Esophagus muscularis mucosa (tissue), 4 donors: ENCODE measurements around the gene ITGB3BP. TPM values are rescaled to one million over a fixed set of nuclear protein-coding genes. Genes with fewer than 3 reads are reported as not detected.

ENCODE experiments used
- DNase-seq: peaks from one replicate; pipeline ENCODE4 v3.0.0-alpha.2; 2017; ENCODE audit errors: extremely low spot score
- H3K27ac ChIP-seq, 4 donors: fragments of 200-600 bp; sonication (generic); replicated peaks in 1 of 4; 1 replicate in 3 of 4; 2 replicates in 1 of 4; pipeline ENCODE4 v1.5.1; 2016 to 2019; ENCODE audit warnings: mild to moderate bottlenecking in 1 of 4
- H3K27me3 ChIP-seq, 4 donors: fragments of 200-600 bp; sonication (generic); one replicate each; pipeline versions ENCODE4 v1.5.1 to v1.6.0; 2016 to 2019
- H3K36me3 ChIP-seq, 4 donors: fragments of 200-600 bp; sonication (generic); one replicate each; pipeline ENCODE4 v1.5.1; 2016 to 2019
- H3K4me1 ChIP-seq, 4 donors: fragments of 200-600 bp; sonication (generic); one replicate each; pipeline ENCODE4 v1.5.1; 2016 to 2019
- H3K4me3 ChIP-seq, 4 donors: fragments of 200-600 bp; sonication (generic); 1 replicate in 2 of 4; 2 replicates in 2 of 4; pipeline ENCODE4 v1.5.1; 2016 to 2019; ENCODE audit warnings: mild to moderate bottlenecking in 4 of 4, moderate library complexity in 1 of 4
- H3K9me3 ChIP-seq, 4 donors: fragments of 200-600 bp; sonication (generic); 1 replicate in 3 of 4; 2 replicates in 1 of 4; pipeline ENCODE4 v1.5.1; 2016 to 2019
- CTCF ChIP-seq, 3 experiments: fragments of 200-600 bp in 2 of 3; fragments of 450-650 bp in 1 of 3; sonication (generic) in 2 of 3; IDR thresholded peaks; one replicate each; pipeline ENCODE4 v1.5.1; 2017 to 2019; ENCODE audit warnings: antibody characterized with exemption in 3 of 3, mild to moderate bottlenecking in 2 of 3, moderate library complexity in 1 of 3
- EP300 ChIP-seq: sonication (generic); formaldehyde crosslinking; IDR thresholded peaks from one replicate; pipeline ENCODE4 v1.6.1; 2017; ENCODE audit warnings: antibody characterized with exemption
- POLR2A ChIP-seq: fragments of 450-650 bp; IDR thresholded peaks from one replicate; pipeline ENCODE4 v1.6.1; 2017; ENCODE audit warnings: antibody characterized with exemption, moderate library complexity, mild to moderate bottlenecking, low read depth
- POLR2AphosphoS5 ChIP-seq, 2 donors: sonication (generic); formaldehyde crosslinking; IDR thresholded peaks; one replicate each; pipeline ENCODE4 v1.6.1; 2017; ENCODE audit warnings: antibody characterized with exemption in 2 of 2
- WGBS: methylation state at CpG from one replicate; pipeline ENCODE4 v1.1.5; 2018; 5-methylcytosine and 5-hydroxymethylcytosine counted together
- intact Hi-C: fragments of 100-400 bp; cut with DNase I; formaldehyde crosslinking; loops from one replicate; pipeline ENCODE4 v1.15.1; 2023
- total RNA-seq, 4 donors: library from RNA; depleted of rRNA; stranded (reverse); fragments of >200 nt; gene quantifications; one replicate each; pipeline versions ENCODE4 v1.1.0 to v1.2.1, GENCODE V29; 2016

ITGB3BP gene
- total RNA-seq, 4 donors from 2014 or later, result 6.8 to 38.2 (median 11.1) TPM

- H3K4me3 ChIP-seq, result no peak overlapping the region
- intact Hi-C loops, result no loop called here
- H3K9me3 ChIP-seq, result no peaks in the 10 kb centered on the region
- no peaks in the 10 kb centered on the region for H3K4me1 ChIP-seq
- DNase-seq, result no peak
- 97% methylated on average over 2 of the region's 2 CpGs for WGBS
- no peak for TF ChIP-seq CTCF (IDR thresholded peaks at IDR 0.05)
- TF ChIP-seq POLR2A, result no peak
- no peak for TF ChIP-seq EP300
- no peak for TF ChIP-seq POLR2AphosphoS5 (IDR thresholded peaks at IDR 0.05)
- H3K27me3 ChIP-seq, result no peaks in the 10 kb centered on the region
- no peak overlapping the region for H3K27ac ChIP-seq
- peaks cover 0 to 5% (median 0%) of the 10 kb centered on the region in 4 donors for H3K36me3 ChIP-seq
These were observed 36.3 kb upstream of the ITGB3BP start for GRCh38 chr1:63559357-63559756.

DNA sequence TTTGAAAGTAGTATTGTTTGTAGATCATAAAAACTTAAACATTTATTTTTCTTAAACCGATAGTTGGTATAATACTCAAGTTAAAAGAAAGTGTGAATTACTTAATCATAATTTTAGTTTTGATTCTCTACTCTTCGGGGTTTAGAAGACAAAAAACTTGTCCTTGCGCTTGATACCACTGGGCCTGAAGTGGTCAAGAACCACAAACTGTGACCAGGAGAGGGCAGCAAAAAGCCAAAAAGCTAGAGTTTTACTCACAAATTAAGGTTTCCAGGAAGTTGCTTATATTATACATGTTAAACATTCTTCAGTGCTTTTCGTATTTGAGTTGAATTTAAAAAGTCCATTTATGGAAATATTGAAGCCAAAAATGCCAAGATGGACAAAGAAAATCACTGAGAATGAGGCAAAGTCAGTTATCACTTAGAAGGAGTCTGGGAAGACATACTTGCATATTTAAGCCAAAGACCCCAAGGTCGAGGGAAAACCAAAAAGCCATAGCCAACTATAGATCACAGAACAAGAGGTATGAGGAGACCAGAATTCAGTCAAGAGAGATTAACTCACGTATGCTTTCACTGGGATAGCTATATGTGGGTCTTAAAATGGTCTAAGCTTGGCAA, 34.5 kb upstream of the ITGB3BP start:
- peaks cover 0 to 17% (median 2%) of the 10 kb centered on the region in 4 donors for H3K36me3 ChIP-seq
- intact Hi-C loops, result no loop called here
- H3K9me3 ChIP-seq, result no peaks in the 10 kb centered on the region
- WGBS, result 66% methylated on average over 6 of the region's 6 CpGs
- no peak for DNase-seq
- no peaks in the 10 kb centered on the region for H3K4me1 ChIP-seq
- no peak overlapping the region for H3K27ac ChIP-seq
- TF ChIP-seq POLR2AphosphoS5 (IDR thresholded peaks at IDR 0.05), result no peak
- no peak for TF ChIP-seq EP300
- no peak for TF ChIP-seq POLR2A
- TF ChIP-seq CTCF (IDR thresholded peaks at IDR 0.05), result peak; percentile 28 to 52 (median 33)
- H3K4me3 ChIP-seq, result no peak overlapping the region
- no peaks in the 10 kb centered on the region for H3K27me3 ChIP-seq

GRCh38 chr1:63555480-63555879, 32.5 kb upstream of the ITGB3BP start:
- intact Hi-C loops, result no loop called here
- no peaks in the 10 kb centered on the region for H3K9me3 ChIP-seq
- H3K27ac ChIP-seq, result no peak overlapping the region
- no peaks in the 10 kb centered on the region for H3K4me1 ChIP-seq
- H3K27me3 ChIP-seq, result no peaks in the 10 kb centered on the region
- peaks cover 0 to 24% (median 5%) of the 10 kb centered on the region in 4 donors for H3K36me3 ChIP-seq
- H3K4me3 ChIP-seq, result no peak overlapping the region
- no peak for TF ChIP-seq EP300
- no peak for TF ChIP-seq CTCF (IDR thresholded peaks at IDR 0.05)
- no peak for TF ChIP-seq POLR2AphosphoS5 (IDR thresholded peaks at IDR 0.05)
- no peak for TF ChIP-seq POLR2A
- DNase-seq, result no peak

DNA sequence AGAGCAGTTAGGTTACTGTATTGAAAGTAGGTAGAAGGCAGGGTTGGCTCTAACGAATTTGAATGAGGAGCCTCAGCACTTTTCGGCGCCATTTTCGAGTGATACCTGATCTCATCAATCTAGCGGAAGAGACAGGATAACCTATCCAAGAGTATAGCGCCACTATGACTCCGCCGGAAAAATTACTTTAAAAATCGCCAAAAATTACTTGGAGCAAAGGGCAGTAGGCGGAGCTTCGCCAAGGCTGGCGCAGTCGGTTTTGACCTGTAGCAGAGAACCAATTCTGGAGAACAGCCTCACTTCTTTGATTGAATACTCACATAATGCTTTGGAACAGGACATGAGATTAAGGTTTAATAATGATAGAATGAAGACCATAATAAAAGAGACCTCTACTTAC, 25.9 kb upstream of the ITGB3BP start:
- no peak for DNase-seq
- Histone ChIP-seq H3K27me3 (no peaks in the 10 kb centered on the region), H3K36me3 (peaks cover 0 to 57% (median 10%) of the 10 kb centered on the region in 4 donors), H3K9me3 (no peaks in the 10 kb centered on the region), H3K4me1 (no peaks in the 10 kb centered on the region), H3K27ac (no peak overlapping the region), H3K4me3 (no peak overlapping the region)
- intact Hi-C loops, result no loop called here
- 98% methylated on average over 12 of the region's 13 CpGs for WGBS
- TF ChIP-seq POLR2AphosphoS5 (IDR thresholded peaks at IDR 0.05) (no peak), CTCF (IDR thresholded peaks at IDR 0.05) (no peak), EP300 (no peak), POLR2A (no peak)

- 94% methylated on average over 2 of the region's 2 CpGs for WGBS
- no peaks in the 10 kb centered on the region for H3K4me1 ChIP-seq
- no peaks in the 10 kb centered on the region for H3K27me3 ChIP-seq
- H3K9me3 ChIP-seq, result no peaks in the 10 kb centered on the region
- no peak for DNase-seq
- intact Hi-C loops, result no loop called here
- H3K36me3 ChIP-seq, result peaks cover 0 to 52% (median 10%) of the 10 kb centered on the region in 4 donors
- H3K4me3 ChIP-seq, result no peak overlapping the region
- TF ChIP-seq EP300, result no peak
- TF ChIP-seq POLR2A, result no peak
- no peak for TF ChIP-seq POLR2AphosphoS5 (IDR thresholded peaks at IDR 0.05)
- TF ChIP-seq CTCF (IDR thresholded peaks at IDR 0.05), result no peak
- H3K27ac ChIP-seq, result no peak overlapping the region
These were observed 25.3 kb upstream of the ITGB3BP start for GRCh38 chr1:63548303-63548702.
